ENCODE data around the gene RANBP10.
"Not testable (repeated sequence)": the region's sequence is repeated elsewhere in the genome, so short reads cannot be mapped to it uniquely, and the experiment has no call there.

The RANBP10 gene

GRCh38 chr16:67708368-67708771, 98.0 kb downstream of the RANBP10 start:
- DNase-seq, result no peak

GRCh38 chr16:67707790-67708189, 98.6 kb downstream of the RANBP10 start:
- DNase-seq, result no peak

GRCh38 chr16:67707210-67707609, 99.2 kb downstream of the RANBP10 start:
- DNase-seq, result no peak

GRCh38 chr16:67704110-67704509, 102.2 kb downstream of the RANBP10 start:
- no peak for DNase-seq

GRCh38 chr16:67703626-67704025, 102.7 kb downstream of the RANBP10 start:
- DNase-seq, result no peak

- DNase-seq, result no peak
Measured at GRCh38 chr16:67702130-67702529, 104.2 kb downstream of the RANBP10 start.

GRCh38 chr16:67701420-67701819, 104.9 kb downstream of the RANBP10 start:
- no peak for DNase-seq

- no peak for DNase-seq
Measured at GRCh38 chr16:67699265-67699664, 107.1 kb downstream of the RANBP10 start.

GRCh38 chr16:67697422-67698185, 108.8 kb downstream of the RANBP10 start:
- no peak for DNase-seq

- no peak for DNase-seq
Measured at GRCh38 chr16:67694611-67695010, 111.7 kb downstream of the RANBP10 start.

GRCh38 chr16:67693517-67694285, 112.7 kb downstream of the RANBP10 start:
- not testable (repeated sequence) for DNase-seq

- DNase-seq, result no peak
Measured at GRCh38 chr16:67685388-67686112, 120.8 kb downstream of the RANBP10 start.

GRCh38 chr16:67683767-67684166, 122.6 kb downstream of the RANBP10 start:
- no peak for DNase-seq

- no peak for DNase-seq
Measured at GRCh38 chr16:67679935-67680897, 126.1 kb downstream of the RANBP10 start.

GRCh38 chr16:67678354-67679023, 127.9 kb downstream of the RANBP10 start:
- no peak for DNase-seq

GRCh38 chr16:67677712-67678111, 128.6 kb downstream of the RANBP10 start:
- no peak for DNase-seq

GRCh38 chr16:67676939-67677338, 129.4 kb downstream of the RANBP10 start:
- DNase-seq, result no peak

- DNase-seq, result no peak
Measured at GRCh38 chr16:67676516-67676915, 129.8 kb downstream of the RANBP10 start.

- DNase-seq, result no peak
Measured at GRCh38 chr16:67675999-67676398, 130.4 kb downstream of the RANBP10 start.

GRCh38 chr16:67675579-67675935, 130.8 kb downstream of the RANBP10 start:
- DNase-seq, result no peak

GRCh38 chr16:67674851-67675578, 131.3 kb downstream of the RANBP10 start:
- no peak for DNase-seq
